NCI-H146 (cell line): ENCODE results near the gene SNX1.
"Not testable (repeated sequence)": the region's sequence is repeated elsewhere in the genome, so short reads cannot be mapped to it uniquely, and the experiment has no call there.

ENCODE experiments used
- DNase-seq: peaks from one replicate; lab custom pipeline; 2025; lab: John Stamatoyannopoulos, UW

Gene SNX1

DNA sequence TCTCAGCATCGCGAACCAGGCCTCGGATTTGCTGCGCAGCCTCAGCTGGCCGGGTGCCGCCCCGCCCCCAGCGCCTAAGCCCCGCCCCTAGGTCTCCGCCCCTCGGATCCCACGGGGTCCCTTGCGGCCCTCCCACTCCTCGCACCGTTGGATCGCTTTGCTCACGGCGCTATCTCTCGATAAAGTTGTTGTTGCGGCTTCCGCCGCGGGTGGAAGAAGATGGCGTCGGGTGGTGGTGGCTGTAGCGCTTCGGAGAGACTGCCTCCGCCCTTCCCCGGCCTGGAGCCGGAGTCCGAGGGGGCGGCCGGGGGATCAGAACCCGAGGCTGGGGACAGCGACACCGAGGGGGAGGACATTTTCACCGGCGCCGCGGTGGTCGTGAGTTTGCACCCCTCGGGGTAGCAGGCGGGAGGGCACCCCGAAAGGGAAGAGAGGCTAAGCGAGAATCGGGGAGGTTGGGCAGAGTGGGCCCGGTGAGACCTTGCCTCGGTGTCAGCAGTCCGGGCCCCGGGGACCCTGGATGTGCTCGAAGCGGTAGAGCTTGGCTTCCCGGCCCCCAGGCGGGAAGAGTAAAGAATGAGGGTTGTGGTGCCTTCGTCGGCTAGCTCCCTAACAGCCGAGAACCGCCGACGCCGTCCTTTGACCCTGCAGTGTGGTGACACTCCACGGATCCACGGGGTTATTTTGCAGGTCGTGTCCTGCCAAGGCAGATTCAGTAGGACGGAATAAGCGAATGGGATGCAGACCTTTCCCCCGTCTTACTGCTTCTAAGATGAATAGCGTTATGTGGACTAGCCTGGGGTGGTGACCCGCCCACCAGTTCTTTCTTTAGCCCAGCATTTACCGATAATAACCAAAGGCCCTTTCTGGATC is at the start of gene SNX1:
TSS of gene SNX1 (plus strand) at position 188 of the 873 bp plus-strand sequence. CDS start at position 220, 32 bp downstream.
- peak; percentile 89 for DNase-seq

DNA sequence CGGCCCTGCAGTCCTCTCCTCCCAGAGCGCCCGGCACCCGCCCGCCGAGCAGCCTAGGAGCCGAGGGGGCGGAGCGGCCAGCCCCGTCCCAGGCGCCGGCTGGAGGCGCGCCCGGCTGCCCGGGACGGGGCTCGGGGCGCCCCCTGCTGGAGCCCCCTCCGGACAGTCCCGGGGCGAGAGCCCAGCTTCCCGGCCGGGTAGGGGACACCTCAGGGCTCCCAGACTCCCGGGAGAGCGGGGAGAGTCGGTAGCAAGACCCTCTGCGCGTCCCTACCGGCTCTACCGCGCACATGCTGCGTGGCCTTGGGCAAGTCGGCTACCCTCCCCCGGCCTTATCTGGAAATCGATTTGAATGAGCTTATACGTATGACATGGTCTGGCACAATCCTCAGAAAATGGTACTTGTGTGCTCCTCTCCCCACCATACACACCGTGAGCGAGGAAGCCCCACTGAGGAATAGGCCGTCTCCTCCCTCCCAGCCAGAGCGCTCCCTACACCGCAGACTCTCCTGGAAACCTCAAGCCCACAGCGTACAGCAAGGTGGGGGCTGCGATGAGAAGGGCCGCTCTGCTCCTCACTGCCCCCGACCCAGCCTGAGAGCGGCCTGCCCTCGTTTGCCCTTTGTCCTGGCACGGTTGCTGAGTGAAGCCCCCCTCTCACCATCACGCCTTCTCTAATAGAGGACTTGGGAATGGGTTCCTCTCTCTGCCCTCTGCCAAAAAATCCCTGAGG is 49.2 kb upstream of the SNX1 start, which contains the start of gene DAPK2:
TSS of gene DAPK2 (minus strand) at position 65 of the 733 bp plus-strand sequence. CDS start 6,224 bp downstream, outside the sequence.
- DNase-seq: peak; percentile 66

DNA sequence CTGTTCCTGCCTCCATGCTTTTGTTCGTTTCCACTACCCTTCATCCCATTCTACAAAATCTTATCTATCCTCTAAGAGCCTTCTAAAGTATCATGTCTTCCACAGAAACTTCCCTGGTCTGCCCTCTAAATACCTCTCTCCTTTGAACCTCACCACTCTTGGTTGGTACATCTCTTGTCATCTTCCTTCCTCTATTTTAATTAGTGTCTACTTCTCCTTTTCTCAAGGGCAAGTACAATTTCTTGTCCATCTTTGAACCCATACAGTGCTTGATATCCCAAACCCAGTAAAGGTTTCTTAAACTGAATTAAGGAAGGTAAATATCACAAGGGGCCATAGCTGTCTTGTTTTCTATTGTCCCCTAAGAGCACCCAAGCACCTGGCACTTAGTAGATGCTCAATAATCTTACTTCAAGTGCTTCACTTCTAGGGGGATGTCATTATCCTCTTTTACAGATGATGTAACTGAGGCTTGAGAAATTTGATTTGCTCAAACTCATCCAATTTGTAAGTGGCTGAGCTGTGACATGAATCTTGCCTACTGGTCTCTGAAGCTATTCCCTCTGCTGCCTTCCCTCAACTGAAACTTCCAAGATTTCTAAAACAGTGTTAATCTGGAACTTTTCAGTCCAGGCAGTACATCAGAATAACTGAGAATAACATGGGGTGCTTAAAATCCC is 46.9 kb upstream of the SNX1 start:
- no peak for DNase-seq

- peak; percentile 93 for DNase-seq
These were observed 45.3 kb upstream of the SNX1 start for GRCh38 chr15:64050281-64051092.

GRCh38 chr15:64051093-64051402 is 44.7 kb upstream of the SNX1 start:
- no peak for DNase-seq

DNA sequence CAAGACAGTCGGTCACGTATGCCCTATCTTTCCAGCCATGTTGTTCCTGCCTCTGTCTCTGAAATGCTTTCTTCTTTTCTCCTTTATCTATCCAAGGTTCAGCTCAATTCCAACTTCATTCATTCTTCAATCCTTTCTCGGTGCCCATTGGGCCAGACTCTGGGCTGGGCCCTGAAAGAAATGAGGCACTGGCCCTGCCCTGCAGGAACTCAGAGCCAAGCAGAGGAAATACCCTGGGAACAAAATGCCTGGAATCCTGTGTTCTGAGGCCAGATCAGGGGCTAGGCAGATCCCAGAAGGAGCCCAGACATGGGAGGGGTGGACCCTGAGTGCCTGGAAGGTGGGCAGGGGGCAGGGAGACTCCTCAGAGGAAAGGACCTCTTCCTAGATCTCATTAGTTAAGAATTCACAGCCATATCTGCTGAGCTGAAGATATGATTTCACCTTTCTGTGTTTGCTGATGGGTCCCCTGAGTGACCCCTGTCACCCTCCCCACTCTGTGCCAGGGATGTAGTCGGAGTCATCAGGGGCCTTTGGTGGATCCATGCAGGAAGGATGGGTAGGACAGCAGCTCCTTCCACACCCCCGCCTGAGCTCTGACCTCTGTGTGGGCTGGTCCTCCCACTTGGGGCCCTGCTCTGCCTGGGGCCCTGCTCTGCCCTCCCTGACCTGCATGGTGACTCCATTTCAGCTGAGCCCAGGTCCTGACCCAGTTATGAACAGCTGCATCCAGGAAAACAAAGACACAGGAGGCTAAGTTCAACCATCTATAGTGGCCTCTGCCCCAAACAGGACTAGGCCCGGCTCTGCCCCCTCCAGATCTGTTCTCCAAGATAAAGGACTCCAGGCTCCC is 44.1 kb upstream of the SNX1 start:
- DNase-seq: no peak

DNA sequence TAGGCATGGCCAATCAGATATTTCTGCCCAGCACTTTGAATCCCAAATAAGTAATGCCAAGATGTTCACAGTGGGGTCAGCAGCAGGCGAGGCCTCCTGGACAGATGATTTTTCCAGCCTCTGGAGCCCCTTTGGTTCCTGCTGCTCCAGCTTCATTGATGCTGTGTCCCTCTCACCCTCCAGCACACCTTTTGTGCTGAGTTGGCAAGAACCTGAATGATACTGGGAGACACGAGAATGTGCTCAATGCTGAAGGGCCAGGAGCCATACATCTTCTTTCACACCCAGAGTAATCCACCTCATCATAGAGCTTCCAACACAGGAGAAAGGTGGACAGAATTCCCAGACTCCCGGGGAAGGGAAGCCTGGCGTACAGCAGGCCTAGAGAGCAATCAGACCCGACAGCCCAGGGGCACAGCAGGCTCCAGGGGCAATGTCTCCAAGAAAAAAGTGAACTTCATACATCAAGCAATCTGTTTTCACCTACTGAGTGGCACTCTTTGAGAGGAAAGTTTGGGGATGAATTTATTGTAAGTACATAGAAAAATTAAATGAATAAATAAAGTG is 42.8 kb upstream of the SNX1 start:
- no peak for DNase-seq

DNA sequence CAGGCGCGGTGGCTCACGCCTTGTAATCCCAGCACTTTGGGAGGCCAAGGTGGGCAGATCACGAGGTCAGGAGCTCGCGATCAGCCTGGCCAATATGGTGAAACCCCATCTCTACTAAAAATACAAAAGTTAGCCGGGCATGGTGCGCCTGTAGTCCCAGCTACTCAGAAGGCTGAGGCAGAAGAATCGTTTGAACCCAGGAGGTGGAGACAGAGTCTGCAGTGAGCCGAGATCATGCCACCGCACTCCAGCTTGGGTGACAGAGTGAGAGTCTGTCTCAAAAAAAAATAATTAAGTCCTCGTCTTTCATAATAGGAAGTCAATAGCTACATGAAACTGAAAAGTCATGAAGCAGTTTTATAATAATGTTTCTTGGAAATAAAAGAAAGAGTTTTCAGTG is 42.1 kb upstream of the SNX1 start:
- DNase-seq: not testable (repeated sequence)

DNA sequence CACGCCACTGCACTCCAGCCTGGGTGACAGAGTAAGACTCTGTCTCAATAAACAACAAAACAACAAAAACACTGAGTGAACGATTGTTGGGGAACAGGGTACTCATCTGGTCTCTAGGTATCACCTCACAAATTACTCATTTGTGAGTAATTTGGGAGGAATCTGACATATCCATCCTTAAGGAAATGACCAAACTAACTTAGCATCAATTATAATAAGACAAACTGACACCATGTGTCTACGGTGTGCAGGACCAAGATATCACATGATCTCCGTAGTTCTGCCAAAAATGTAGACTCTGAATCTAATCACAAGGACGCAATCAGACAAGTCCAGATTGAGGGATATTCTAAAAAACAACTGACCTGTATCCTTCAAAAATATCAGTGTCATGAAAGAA is 37.5 kb upstream of the SNX1 start:
- DNase-seq: no peak

DNA sequence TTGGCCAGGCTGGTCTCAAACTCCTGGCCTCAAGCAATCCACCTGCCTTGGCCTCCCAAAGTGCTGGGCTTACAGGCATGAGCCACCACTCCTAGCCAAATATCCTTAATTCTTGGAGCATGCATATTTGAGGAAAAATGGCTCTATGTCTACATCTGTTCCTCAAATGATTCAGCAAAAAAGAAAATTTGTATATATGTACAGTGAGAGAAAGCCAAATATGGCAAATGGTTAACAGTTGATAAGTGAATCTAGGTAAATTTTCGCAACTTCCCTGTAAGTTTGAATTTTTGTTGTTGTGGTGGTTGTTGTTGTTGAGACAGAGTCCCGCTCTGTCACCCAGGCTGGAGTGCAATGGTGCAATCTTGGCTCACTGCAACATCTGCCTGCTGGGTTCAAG is 36.7 kb upstream of the SNX1 start:
- not testable (repeated sequence) for DNase-seq

DNA sequence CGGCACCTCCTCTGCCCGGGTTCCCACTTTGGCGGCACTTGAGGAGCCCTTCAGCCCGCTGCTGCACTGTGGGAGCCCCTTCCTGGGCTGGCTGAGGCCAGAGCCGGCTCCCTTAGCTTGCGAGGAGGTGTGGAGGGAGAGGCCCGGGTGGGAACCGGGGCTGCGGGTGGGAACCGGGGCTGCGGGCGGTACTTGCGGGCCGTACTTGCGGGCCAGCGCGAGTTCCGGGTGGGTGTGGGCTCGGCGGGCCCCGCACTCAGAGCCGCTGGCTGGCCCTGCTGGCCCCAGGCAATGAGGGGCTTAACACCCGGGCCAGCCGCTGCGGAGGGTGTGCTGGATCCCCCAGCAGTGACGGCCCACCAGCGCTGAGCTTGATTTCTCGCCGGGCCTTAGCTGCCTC is 35.1 kb upstream of the SNX1 start:
- no peak for DNase-seq

GRCh38 chr15:64066451-64066850 is 29.3 kb upstream of the SNX1 start:
- DNase-seq: no peak

- peak; percentile 55 for DNase-seq
These were observed 28.2 kb upstream of the SNX1 start for GRCh38 chr15:64067564-64068030.

DNA sequence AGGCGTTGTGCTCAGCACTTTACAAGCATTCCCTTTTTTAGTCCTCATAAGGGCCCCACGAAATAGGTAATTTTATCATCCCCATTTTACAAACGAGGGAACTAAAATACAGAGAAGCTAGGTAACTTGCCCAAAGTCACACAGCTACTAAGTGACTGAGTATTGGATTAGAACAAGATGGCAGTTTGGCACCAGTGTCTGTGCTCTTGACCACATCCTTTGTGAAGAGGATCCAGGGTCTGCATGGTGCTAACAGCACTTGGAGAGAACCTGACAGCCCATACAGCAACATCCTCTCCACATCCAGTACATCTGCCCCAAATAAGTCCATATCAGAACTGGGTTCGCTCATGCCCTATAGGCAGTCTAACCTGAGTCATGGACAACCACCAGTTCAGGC is 27.6 kb upstream of the SNX1 start:
- no peak for DNase-seq

DNA sequence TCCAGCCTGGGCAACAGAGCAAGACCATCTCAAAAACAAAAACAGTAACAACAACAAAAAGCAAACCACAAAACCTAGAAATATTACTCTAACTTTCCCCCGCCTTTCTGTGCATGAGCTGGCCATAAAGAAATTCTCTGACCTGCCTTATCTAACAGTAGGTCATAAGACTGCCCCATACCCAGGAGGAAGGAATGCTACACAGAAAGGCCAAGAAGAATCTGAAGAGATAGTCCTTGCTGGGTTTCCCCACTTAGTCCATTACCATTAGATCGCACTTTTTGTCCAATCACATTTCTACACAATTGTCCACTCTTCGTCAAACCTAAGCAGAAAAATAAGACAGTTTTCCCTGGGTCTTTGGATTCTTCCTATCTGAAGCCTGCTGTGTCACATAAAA is 25.7 kb upstream of the SNX1 start:
- no peak for DNase-seq

- DNase-seq: no peak
These were observed 24.6 kb upstream of the SNX1 start for GRCh38 chr15:64070965-64071851.

DNA sequence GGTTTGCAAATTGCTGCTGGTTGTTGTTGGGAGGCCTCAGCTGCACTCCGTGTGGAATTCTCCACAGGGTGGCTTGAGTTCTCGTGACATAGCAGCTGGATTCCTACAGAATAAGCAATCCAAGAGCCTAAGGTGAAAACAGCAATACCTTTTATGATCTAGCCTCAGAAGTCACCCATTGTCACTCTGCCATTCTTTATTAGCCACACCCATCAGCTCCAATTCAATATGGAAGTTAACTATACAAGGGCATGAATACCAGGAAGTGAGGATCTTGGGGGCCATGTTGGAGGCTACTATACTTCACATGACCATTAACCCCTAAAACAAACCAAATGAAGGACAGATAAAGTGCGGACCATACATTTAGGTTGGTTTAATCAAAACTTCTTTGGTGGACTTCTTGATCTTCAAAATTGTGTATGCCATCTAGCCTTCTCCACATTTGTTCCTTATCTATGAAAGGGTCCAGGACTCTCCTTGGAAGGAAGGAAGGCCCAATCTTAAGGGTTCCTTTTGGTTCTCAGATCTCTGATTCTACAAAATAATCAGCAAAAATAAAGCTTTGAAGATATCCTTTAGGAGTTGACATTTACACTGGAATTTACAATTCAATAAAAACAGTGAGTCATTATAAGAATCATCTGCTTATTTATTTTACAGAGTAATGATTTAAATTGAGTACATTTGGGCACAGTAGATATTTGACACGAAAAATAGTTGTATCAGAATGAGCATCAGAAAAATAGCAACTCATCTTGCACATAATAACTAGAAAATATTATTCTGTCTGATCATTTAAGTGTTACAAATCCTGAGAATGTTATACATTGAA is 23.6 kb upstream of the SNX1 start:
- DNase-seq: no peak

DNA sequence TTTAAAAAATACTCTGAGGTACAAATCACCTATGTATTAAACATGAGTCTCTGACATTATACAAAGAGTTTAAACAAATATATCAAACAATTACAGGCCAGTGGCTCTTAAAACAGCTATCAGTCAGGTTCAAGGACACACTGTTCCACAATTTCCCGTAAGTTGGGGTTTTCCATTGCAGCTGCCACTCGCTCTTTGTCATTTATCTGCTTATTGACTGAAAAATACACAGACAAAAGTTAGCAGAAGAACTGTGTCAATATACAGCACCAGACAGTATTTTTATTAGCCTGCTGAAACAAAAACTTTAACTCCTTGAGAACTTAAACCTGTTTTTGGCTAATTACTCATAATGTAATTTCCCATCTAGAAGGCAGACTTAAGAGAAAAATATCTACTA is 23.0 kb upstream of the SNX1 start:
- peak; percentile 42 for DNase-seq
